Gastroesophageal sphincter (tissue), 3 donors: ENCODE results near the gene SLC17A9.

Experiments used
- EP300 ChIP-seq: sonication (generic); formaldehyde crosslinking; IDR thresholded peaks from one replicate; pipeline ENCODE4 v1.6.1; 2017; ENCODE audit warnings: antibody characterized with exemption, mild to moderate bottlenecking
- TF ChIP-seq, protein P1 (sequence below), 4 experiments: fragments of 200-600 bp in 2 of 4; fragments of 450-650 bp in 2 of 4; sonication (generic) in 1 of 4; IDR thresholded peaks; one replicate each; pipeline ENCODE4 v1.5.1; 2017 to 2019; ENCODE audit warnings: antibody characterized with exemption in 4 of 4, mild to moderate bottlenecking in 2 of 4, moderate library complexity in 2 of 4

DNA sequence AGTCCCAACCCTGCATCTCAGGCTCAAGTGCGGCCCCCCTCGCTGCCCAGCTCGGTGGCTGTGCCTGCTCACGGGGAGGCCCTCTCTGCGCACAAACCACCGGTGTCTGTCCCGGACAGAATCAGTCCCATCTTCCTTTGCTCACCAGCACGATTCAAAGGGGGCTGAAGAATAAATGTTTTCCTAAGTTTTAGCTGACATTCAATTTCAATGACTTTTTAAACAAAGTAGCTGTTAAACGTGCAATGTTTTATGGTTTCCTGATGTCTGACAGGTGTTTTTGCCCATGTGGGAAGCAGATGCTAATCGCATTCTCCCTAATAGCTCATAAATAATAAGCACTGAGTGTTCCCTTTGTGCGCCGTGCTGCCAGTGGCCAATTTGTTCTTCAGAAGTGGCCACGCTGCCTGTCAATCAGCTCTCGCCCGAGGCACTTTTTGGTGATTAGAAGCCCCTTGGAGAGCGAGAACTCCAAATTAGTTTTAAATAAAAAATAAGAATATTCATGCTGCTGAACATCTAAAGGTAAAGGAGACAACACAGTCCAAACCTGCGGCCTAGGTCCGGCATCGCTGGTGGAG is 28.0 kb downstream of the SLC17A9 start:
- TF ChIP-seq, protein P1, sequence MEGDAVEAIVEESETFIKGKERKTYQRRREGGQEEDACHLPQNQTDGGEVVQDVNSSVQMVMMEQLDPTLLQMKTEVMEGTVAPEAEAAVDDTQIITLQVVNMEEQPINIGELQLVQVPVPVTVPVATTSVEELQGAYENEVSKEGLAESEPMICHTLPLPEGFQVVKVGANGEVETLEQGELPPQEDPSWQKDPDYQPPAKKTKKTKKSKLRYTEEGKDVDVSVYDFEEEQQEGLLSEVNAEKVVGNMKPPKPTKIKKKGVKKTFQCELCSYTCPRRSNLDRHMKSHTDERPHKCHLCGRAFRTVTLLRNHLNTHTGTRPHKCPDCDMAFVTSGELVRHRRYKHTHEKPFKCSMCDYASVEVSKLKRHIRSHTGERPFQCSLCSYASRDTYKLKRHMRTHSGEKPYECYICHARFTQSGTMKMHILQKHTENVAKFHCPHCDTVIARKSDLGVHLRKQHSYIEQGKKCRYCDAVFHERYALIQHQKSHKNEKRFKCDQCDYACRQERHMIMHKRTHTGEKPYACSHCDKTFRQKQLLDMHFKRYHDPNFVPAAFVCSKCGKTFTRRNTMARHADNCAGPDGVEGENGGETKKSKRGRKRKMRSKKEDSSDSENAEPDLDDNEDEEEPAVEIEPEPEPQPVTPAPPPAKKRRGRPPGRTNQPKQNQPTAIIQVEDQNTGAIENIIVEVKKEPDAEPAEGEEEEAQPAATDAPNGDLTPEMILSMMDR (IDR thresholded peaks at IDR 0.05) = no peak
- TF ChIP-seq EP300 = no peak
